PC-9 (cell line): Measurements from ENCODE around the gene TNP1. TPM values are rescaled to one million over a fixed set of nuclear protein-coding genes. Genes with fewer than 3 reads are reported as not detected.
A peak's percentile ranks its signal among the peaks of the same experiment; 100 is the strongest.

Experiments
- BruUV-seq: library from RNA; stranded (reverse); fragments of 400-500 nt; replicated peaks from 2 replicates; lab custom pipeline; 2021; lab: Mats Ljungman, UMichigan
- CTCF ChIA-PET: fragments of 300-600 bp; sonication (Branson Sonifier 250); formaldehyde crosslinking; loops from one replicate; lab custom pipeline; 2022; ENCODE audit warnings: antibody characterized with exemption; lab: Charles Lee
- POLR2A ChIA-PET: fragments of 300-600 bp; sonication (Branson Sonifier 250); formaldehyde crosslinking; loops from one replicate; lab custom pipeline; 2022; ENCODE audit warnings: antibody characterized with exemption; ENCODE audit not compliant: unreplicated experiment; lab: Charles Lee
- DNase-seq, 2 experiments: peaks; one replicate each; pipeline versions ENCODE4 v3.0.0 to v3.0.0-alpha.2; 2015 to 2022; ENCODE audit warnings: mixed read lengths in 1 of 2
- H2AFZ ChIP-seq: fragments of 200-600 bp; sonication (generic); 2 replicates; pipeline ENCODE4 v1.8.1; 2017; ENCODE audit warnings: antibody characterized with exemption
- H3F3A ChIP-seq: fragments of 200-600 bp; sonication (generic); 2 replicates; pipeline ENCODE4 v1.8.1; 2017; ENCODE audit warnings: antibody characterized with exemption, mild to moderate bottlenecking, low read depth; ENCODE audit not compliant: insufficient read depth
- H3K27ac ChIP-seq: fragments of 200-600 bp; sonication (generic); 2 replicates; pipeline ENCODE4 v1.6.1; 2016; ENCODE audit warnings: mixed run types
- H3K27me3 ChIP-seq: fragments of 200-600 bp; sonication (generic); 2 replicates; pipeline ENCODE4 v1.6.1; 2016; ENCODE audit warnings: low read depth, mixed run types; ENCODE audit not compliant: insufficient read depth
- H3K36me3 ChIP-seq: fragments of 200-600 bp; sonication (generic); 2 replicates; pipeline ENCODE4 v1.6.1; 2016; ENCODE audit warnings: low read depth, mixed run types
- H3K4me1 ChIP-seq: fragments of 200-600 bp; sonication (generic); replicated peaks from 2 replicates; pipeline ENCODE4 v1.6.1; 2016; ENCODE audit warnings: mixed run types; ENCODE audit not compliant: insufficient read depth
- H3K4me2 ChIP-seq: fragments of 200-600 bp; sonication (generic); 2 replicates; pipeline ENCODE4 v1.6.1; 2017; ENCODE audit warnings: mixed run types
- H3K4me3 ChIP-seq: fragments of 200-600 bp; sonication (generic); 2 replicates; pipeline ENCODE4 v1.6.1; 2016; ENCODE audit warnings: mixed run types
- H3K79me2 ChIP-seq: fragments of 200-600 bp; sonication (generic); 2 replicates; pipeline ENCODE4 v1.6.1; 2017; ENCODE audit warnings: low read depth, mixed run types
- H3K9me2 ChIP-seq: fragments of 200-600 bp; sonication (generic); 2 replicates; pipeline ENCODE4 v1.8.1; 2017; ENCODE audit warnings: mild to moderate bottlenecking; ENCODE audit not compliant: insufficient read depth
- H3K9me3 ChIP-seq: fragments of 200-600 bp; sonication (generic); 2 replicates; pipeline ENCODE4 v1.8.1; 2016; ENCODE audit warnings: low read depth; ENCODE audit not compliant: insufficient read depth
- H4K20me1 ChIP-seq: fragments of 200-600 bp; sonication (generic); 2 replicates; pipeline ENCODE4 v1.8.1; 2017; ENCODE audit not compliant: insufficient read depth
- CTCF ChIP-seq: fragments of 200-600 bp; sonication (generic); conservative IDR thresholded peaks from 2 replicates; pipeline ENCODE4 v1.6.1; 2017; ENCODE audit warnings: mixed run types, antibody characterized with exemption, mild to moderate bottlenecking, moderate library complexity
- EZH2 ChIP-seq: fragments of 200-600 bp; sonication (generic); IDR thresholded peaks from 2 replicates; pipeline ENCODE4 v1.8.0; 2017; ENCODE audit warnings: antibody characterized with exemption, low read depth
- intact Hi-C: fragments of 100-400 bp; cut with micrococcal nuclease; formaldehyde crosslinking; loops from one replicate; pipeline ENCODE4 v1.10.0; 2022; ENCODE audit not compliant: unreplicated experiment
- total RNA-seq: library from RNA; stranded (reverse); gene quantifications from 2 replicates; pipeline ENCODE4 v1.2.3, GENCODE V29; 2021

TNP1 gene
- total RNA-seq, 1 experiment from 2014 or later = not detected

GRCh38 chr2:216857131-216857550, 2.7 kb downstream of the TNP1 start:
- H3K4me3 ChIP-seq = no peak overlapping the region
- H3K27ac ChIP-seq = no peak overlapping the region
- no peaks in the 10 kb centered on the region for H3K36me3 ChIP-seq
- intact Hi-C loops = no loop called here
- POLR2A ChIA-PET = no interaction called here
- no peaks in the 10 kb centered on the region for H3K9me3 ChIP-seq
- TF ChIP-seq CTCF (no peak), EZH2 (no peak)
- CTCF ChIA-PET = no interaction called here
- no peak overlapping the region for H3K4me2 ChIP-seq
- H3K27me3 ChIP-seq = no peaks in the 10 kb centered on the region
- no peaks in the 10 kb centered on the region for H3K9me2 ChIP-seq
- no peak overlapping the region for H2AFZ ChIP-seq
- H3K4me1 ChIP-seq = no peaks in the 10 kb centered on the region
- peak in 1 of 2 experiments; percentile 58 for DNase-seq
- H3F3A ChIP-seq = no peaks in the 10 kb centered on the region
- no TSS peak for BruUV-seq
- no peaks in the 10 kb centered on the region for H4K20me1 ChIP-seq
- no peaks in the 10 kb centered on the region for H3K79me2 ChIP-seq

- no peak for DNase-seq
- Histone ChIP-seq H3K4me1 (no peaks in the 10 kb centered on the region), H3K36me3 (no peaks in the 10 kb centered on the region), H3K79me2 (no peaks in the 10 kb centered on the region), H3K4me3 (no peak overlapping the region), H3K27me3 (no peaks in the 10 kb centered on the region), H4K20me1 (no peaks in the 10 kb centered on the region), H3K27ac (no peak overlapping the region), H3K9me3 (no peaks in the 10 kb centered on the region), H2AFZ (no peak overlapping the region), H3F3A (no peaks in the 10 kb centered on the region), H3K9me2 (no peaks in the 10 kb centered on the region), H3K4me2 (no peak overlapping the region)
- POLR2A ChIA-PET = no interaction called here
- CTCF ChIA-PET = no interaction called here
- intact Hi-C loops = no loop called here
- no TSS peak for BruUV-seq
- TF ChIP-seq EZH2 = no peak
- no peak for TF ChIP-seq CTCF
These were observed 3.3 kb downstream of the TNP1 start for GRCh38 chr2:216856406-216857065.

- H3F3A ChIP-seq = no peaks in the 10 kb centered on the region
- intact Hi-C loops = no loop called here
- H3K36me3 ChIP-seq = no peaks in the 10 kb centered on the region
- no peaks in the 10 kb centered on the region for H3K9me3 ChIP-seq
- DNase-seq = no peak
- no peaks in the 10 kb centered on the region for H4K20me1 ChIP-seq
- no peaks in the 10 kb centered on the region for H3K9me2 ChIP-seq
- H3K27ac ChIP-seq = no peak overlapping the region
- no peaks in the 10 kb centered on the region for H3K27me3 ChIP-seq
- BruUV-seq = no TSS peak
- ChIA-PET CTCF (no interaction called here), POLR2A (no interaction called here)
- no peak overlapping the region for H2AFZ ChIP-seq
- no peak for TF ChIP-seq EZH2
- no peak for TF ChIP-seq CTCF
- no peaks in the 10 kb centered on the region for H3K79me2 ChIP-seq
- no peaks in the 10 kb centered on the region for H3K4me1 ChIP-seq
- H3K4me2 ChIP-seq = no peak overlapping the region
- H3K4me3 ChIP-seq = no peak overlapping the region
These were observed 4.3 kb downstream of the TNP1 start for GRCh38 chr2:216855605-216856004.
